Gastrocnemius medialis (tissue), 4 donors: ENCODE results near the gene SLC38A9.

Experiments used
- POLR2A ChIP-seq, 2 donors: fragments of 450-650 bp; IDR thresholded peaks; one replicate each; pipeline ENCODE4 v1.6.1; 2017; ENCODE audit warnings: antibody characterized with exemption in 2 of 2, mild to moderate bottlenecking in 2 of 2, moderate library complexity in 2 of 2
- TF ChIP-seq, protein P1 (sequence below), 5 experiments: fragments of 450-650 bp in 3 of 5; fragments of 200-600 bp in 2 of 5; sonication (generic) in 2 of 5; IDR thresholded peaks in 4 of 5; conservative IDR thresholded peaks in 1 of 5; 1 replicate in 4 of 5; 2 replicates in 1 of 5; pipeline ENCODE4 v1.5.1; 2016 to 2019; ENCODE audit warnings: antibody characterized with exemption in 5 of 5, mild to moderate bottlenecking in 3 of 5, moderate library complexity in 3 of 5

DNA sequence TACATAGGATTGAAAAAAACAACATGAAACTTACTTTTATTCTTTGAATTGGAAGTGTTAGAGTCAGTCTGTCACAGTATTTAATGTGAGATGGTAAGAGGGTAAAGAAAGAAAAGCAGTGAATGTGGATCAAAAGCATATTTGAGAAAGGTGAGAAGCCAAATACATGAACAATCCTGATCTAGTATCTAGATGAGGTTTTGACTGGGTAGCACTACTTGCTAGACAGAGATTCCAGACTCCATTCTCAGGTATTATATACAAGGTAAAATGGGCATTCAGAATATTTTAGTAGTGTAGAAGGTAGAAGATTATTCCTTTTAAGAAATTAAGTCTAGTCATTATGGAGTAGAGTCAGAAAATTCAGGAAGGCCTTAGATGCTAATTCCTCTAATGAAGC, 62.2 kb downstream of the SLC38A9 start:
- TF ChIP-seq, protein P1, sequence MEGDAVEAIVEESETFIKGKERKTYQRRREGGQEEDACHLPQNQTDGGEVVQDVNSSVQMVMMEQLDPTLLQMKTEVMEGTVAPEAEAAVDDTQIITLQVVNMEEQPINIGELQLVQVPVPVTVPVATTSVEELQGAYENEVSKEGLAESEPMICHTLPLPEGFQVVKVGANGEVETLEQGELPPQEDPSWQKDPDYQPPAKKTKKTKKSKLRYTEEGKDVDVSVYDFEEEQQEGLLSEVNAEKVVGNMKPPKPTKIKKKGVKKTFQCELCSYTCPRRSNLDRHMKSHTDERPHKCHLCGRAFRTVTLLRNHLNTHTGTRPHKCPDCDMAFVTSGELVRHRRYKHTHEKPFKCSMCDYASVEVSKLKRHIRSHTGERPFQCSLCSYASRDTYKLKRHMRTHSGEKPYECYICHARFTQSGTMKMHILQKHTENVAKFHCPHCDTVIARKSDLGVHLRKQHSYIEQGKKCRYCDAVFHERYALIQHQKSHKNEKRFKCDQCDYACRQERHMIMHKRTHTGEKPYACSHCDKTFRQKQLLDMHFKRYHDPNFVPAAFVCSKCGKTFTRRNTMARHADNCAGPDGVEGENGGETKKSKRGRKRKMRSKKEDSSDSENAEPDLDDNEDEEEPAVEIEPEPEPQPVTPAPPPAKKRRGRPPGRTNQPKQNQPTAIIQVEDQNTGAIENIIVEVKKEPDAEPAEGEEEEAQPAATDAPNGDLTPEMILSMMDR (IDR thresholded peaks at IDR 0.05 in 4 of 5, conservative IDR thresholded peaks at IDR 0.05 in 1 of 5): no peak
- no peak for TF ChIP-seq POLR2A (IDR thresholded peaks at IDR 0.05)
